ENCODE measurements around the gene TEF.
"Not testable (repeated sequence)": the region's sequence is repeated elsewhere in the genome, so short reads cannot be mapped to it uniquely, and the experiment has no call there.

The TEF gene

GRCh38 chr22:41395531-41396240 is 13.9 kb downstream of the TEF start:
- no peak overlapping the region for H3K4me3 ChIP-seq (ENCODE audit: low read length)
- TF ChIP-seq CTCF (conservative IDR thresholded peaks at IDR 0.05; ENCODE audit: low read length) = no peak
- DNase-seq (ENCODE audit: low read depth) = no peak

GRCh38 chr22:41397143-41397811 is 15.5 kb downstream of the TEF start:
- no peak for TF ChIP-seq CTCF (conservative IDR thresholded peaks at IDR 0.05; ENCODE audit: low read length)

GRCh38 chr22:41398921-41399320 is 17.2 kb downstream of the TEF start:
- H3K4me3 ChIP-seq (ENCODE audit: low read length) = no peak overlapping the region
- no peak for TF ChIP-seq CTCF (conservative IDR thresholded peaks at IDR 0.05; ENCODE audit: low read length)
- no peak for DNase-seq (ENCODE audit: low read depth)

More at GRCh38 chr22:41397143-41397811, 15.5 kb downstream of the TEF start:
- DNase-seq (ENCODE audit: low read depth) = no peak
- no peak overlapping the region for H3K4me3 ChIP-seq (ENCODE audit: low read length)

- peak; percentile 93 for DNase-seq (ENCODE audit: low read depth)
- H3K4me3 ChIP-seq (ENCODE audit: low read length) = peak overlapping the region; percentile 12; the same call in 1 of the 2 replicates
- no peak for TF ChIP-seq CTCF (conservative IDR thresholded peaks at IDR 0.05; ENCODE audit: low read length)
Observed at GRCh38 chr22:41401781-41402648, 20.3 kb downstream of the TEF start.

- H3K4me3 ChIP-seq (ENCODE audit: low read length); DNase-seq (ENCODE audit: low read depth): not testable (repeated sequence)
Observed at GRCh38 chr22:41402851-41403250, 21.1 kb downstream of the TEF start.

GRCh38 chr22:41403532-41404318 is 22.0 kb downstream of the TEF start:
- DNase-seq (ENCODE audit: low read depth) = peak; percentile 81
- peak; percentile 97 for TF ChIP-seq CTCF (conservative IDR thresholded peaks at IDR 0.05; ENCODE audit: low read length)
- H3K4me3 ChIP-seq (ENCODE audit: low read length) = no peak overlapping the region

GRCh38 chr22:41405588-41405987 is 23.8 kb downstream of the TEF start:
- no peak overlapping the region for H3K4me3 ChIP-seq (ENCODE audit: low read length)
- TF ChIP-seq CTCF (conservative IDR thresholded peaks at IDR 0.05; ENCODE audit: low read length) = no peak

More at GRCh38 chr22:41405588-41405987, 23.8 kb downstream of the TEF start:
- DNase-seq (ENCODE audit: low read depth) = no peak
